Aorta (tissue), 5 donors: ENCODE data around the gene SPG7. TPM values are rescaled to one million over a fixed set of nuclear protein-coding genes. Genes with fewer than 3 reads are reported as not detected.
A peak's percentile ranks its signal among the peaks of the same experiment; 100 is the strongest.

Source experiments
- ATAC-seq: fragments of 200-7000 bp; cut with Tn5 transposase; one replicate; pipeline ENCODE4 v1.9.1; 2022; ENCODE audit warnings: moderate library complexity; ENCODE audit not compliant: low FRiP score
- DNase-seq, 2 donors: peaks; one replicate each; pipeline ENCODE4 v3.0.0-alpha.2; 2020
- H3K27ac ChIP-seq, 2 donors: one replicate each; pipeline ENCODE4 v1.5.1; 2013; ENCODE audit warnings: low read length in 2 of 2, mild to moderate bottlenecking in 2 of 2, moderate library complexity in 2 of 2, control low read depth in 1 of 2, inconsistent platforms in 1 of 2, low read depth in 1 of 2
- H3K27me3 ChIP-seq, 2 donors: one replicate each; pipeline ENCODE4 v1.6.1; 2013; ENCODE audit warnings: control low read depth in 1 of 2, low read length in 1 of 2, mild to moderate bottlenecking in 1 of 2, moderate library complexity in 1 of 2; ENCODE audit not compliant: insufficient read depth in 2 of 2, control insufficient read depth in 1 of 2
- H3K36me3 ChIP-seq, 2 donors: one replicate each; pipeline ENCODE4 v1.6.1; 2013; ENCODE audit warnings: control low read depth in 1 of 2, low read length in 1 of 2, mild to moderate bottlenecking in 1 of 2; ENCODE audit not compliant: insufficient read depth in 2 of 2, control insufficient read depth in 1 of 2
- H3K4me1 ChIP-seq, 2 donors: one replicate each; pipeline ENCODE4 v1.6.1; 2013; ENCODE audit warnings: low read length in 2 of 2, control low read depth in 1 of 2, mild to moderate bottlenecking in 1 of 2, moderate library complexity in 1 of 2; ENCODE audit not compliant: insufficient read depth in 2 of 2, control insufficient read depth in 1 of 2
- H3K4me3 ChIP-seq, 2 donors: one replicate each; pipeline ENCODE4 v1.5.1; 2013; ENCODE audit warnings: low read length in 2 of 2, control low read depth in 1 of 2, mild to moderate bottlenecking in 1 of 2
- H3K9me3 ChIP-seq: one replicate; pipeline ENCODE4 v1.6.1; 2013; ENCODE audit warnings: mild to moderate bottlenecking, low read length; ENCODE audit not compliant: control insufficient read depth
- WGBS, 2 donors: extraction: QIAGEN DNeasy Blood & Tissue Kit; methylation state at CpG; one replicate each; pipeline ENCODE4 v1.1.7; 2013; 5-methylcytosine and 5-hydroxymethylcytosine counted together
- intact Hi-C, 2 donors: fragments of 100-400 bp; cut with DNase I; formaldehyde crosslinking; loops; one replicate each; pipeline versions ENCODE4 v1.14.2 to v1.15.0; 2022
- polyA plus RNA-seq, 2 donors: library from polyadenylated mRNA; stranded (reverse); fragments of 200-250 nt; gene quantifications; one replicate each; pipeline ENCODE4 v1.2.3, GENCODE V29; 2013
- total RNA-seq, 2 donors: library from RNA; stranded (reverse); fragmentation: NEBNext Ultra II Directional; extraction: Animal tissue kit (Norgen Biotek cat#: 25700); gene quantifications; one replicate each; pipeline ENCODE4 v1.2.1, GENCODE V29; 2021
- donor health status: healthy with polysubstance abuse.
- donor health status: Bipolar disorder and iron deficiency.
- donor health status: DM: no; HTN: no; CAD: no.
- donor health status: DM: no; HTN: no; CAD: no.
- donor health status: DM: yes; HTN: yes; CAD: no.

The SPG7 gene
- total and polyA plus RNA-seq, 4 donors = 28.4 to 171 (median 100) TPM

DNA sequence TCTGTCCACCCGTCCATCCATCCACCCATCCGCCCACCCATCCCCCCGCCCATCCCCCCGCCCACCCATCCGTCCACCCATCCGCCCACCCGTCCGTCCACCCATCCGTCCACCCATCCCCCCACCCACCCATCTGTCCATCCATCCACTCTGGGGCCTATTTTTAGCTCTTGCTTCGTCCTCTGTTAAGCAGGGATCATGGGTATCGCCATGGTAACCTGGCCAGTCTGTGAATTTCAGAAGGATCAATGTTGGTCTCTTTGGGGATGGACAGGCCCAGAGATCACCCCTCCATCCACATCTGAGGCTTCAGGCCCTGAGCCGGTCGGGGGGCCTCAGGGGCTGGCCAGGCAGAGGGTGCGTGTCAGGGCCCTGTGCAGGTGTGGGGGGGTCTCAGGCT, 90.0 kb downstream of the SPG7 start:
- ATAC-seq = no peak
- Histone ChIP-seq H3K27me3 (no peaks in the 10 kb centered on the region), H3K4me1 (no peaks in the 10 kb centered on the region), H3K27ac (no peak overlapping the region), H3K36me3 (no peaks in the 10 kb centered on the region), H3K4me3 (no peak overlapping the region), H3K9me3 (no peaks in the 10 kb centered on the region)
- DNase-seq = no peak
- WGBS, 2 donors = 57 to 61% methylated on average over 14 of the region's 14 CpGs
- intact Hi-C loops = no loop called here

DNA sequence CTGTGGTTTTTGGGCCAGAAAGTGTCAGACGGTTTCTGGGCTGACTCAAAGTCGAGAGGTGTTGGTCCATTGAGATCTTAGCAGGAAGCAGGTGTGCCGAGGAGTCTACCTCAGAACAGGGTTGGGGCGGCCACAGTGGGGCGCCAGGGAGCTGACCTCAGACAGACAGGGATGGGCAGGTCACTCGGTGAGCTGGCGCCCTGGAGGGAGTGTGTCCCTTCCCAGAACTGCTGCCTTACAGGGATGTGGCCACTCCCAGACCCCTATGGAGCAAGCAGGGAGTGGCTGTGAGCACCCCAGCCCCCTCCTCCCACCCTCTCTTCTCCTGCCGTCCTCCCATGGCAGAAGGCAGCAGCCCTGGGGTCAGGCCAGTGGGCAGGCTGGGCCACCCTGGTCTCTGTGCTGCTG, 91.3 kb downstream of the SPG7 start:
- WGBS, 2 donors = 53 to 60% methylated on average over 7 to 8 of the region's 8 CpGs
- H3K27me3 ChIP-seq = no peaks in the 10 kb centered on the region
- H3K4me1 ChIP-seq = no peaks in the 10 kb centered on the region
- H3K4me3 ChIP-seq = no peak overlapping the region
- DNase-seq (no peak), ATAC-seq (no peak)
- intact Hi-C loops = no loop called here
- no peaks in the 10 kb centered on the region for H3K9me3 ChIP-seq
- no peaks in the 10 kb centered on the region for H3K36me3 ChIP-seq
- H3K27ac ChIP-seq = no peak overlapping the region

GRCh38 chr16:89599902-89600301, 91.7 kb downstream of the SPG7 start:
- H3K27me3 ChIP-seq = no peaks in the 10 kb centered on the region
- no peaks in the 10 kb centered on the region for H3K36me3 ChIP-seq
- intact Hi-C loops = no loop called here
- H3K4me1 ChIP-seq = no peaks in the 10 kb centered on the region
- no peaks in the 10 kb centered on the region for H3K9me3 ChIP-seq
- WGBS, 2 donors = 79 to 86% methylated on average over 10 of the region's 10 CpGs
- H3K4me3 ChIP-seq = no peak overlapping the region
- no peak overlapping the region for H3K27ac ChIP-seq
- DNase-seq = no peak
- no peak for ATAC-seq

- Histone ChIP-seq H3K4me1 (no peaks in the 10 kb centered on the region), H3K27ac (no peak overlapping the region), H3K4me3 (no peak overlapping the region), H3K36me3 (no peaks in the 10 kb centered on the region), H3K27me3 (no peaks in the 10 kb centered on the region), H3K9me3 (no peaks in the 10 kb centered on the region)
- no peak for ATAC-seq
- intact Hi-C loops = no loop called here
- 85 to 88% methylated on average over 12 of the region's 12 CpGs for WGBS, 2 donors
- DNase-seq = no peak
Measured at GRCh38 chr16:89600427-89600826, 92.2 kb downstream of the SPG7 start.

DNA sequence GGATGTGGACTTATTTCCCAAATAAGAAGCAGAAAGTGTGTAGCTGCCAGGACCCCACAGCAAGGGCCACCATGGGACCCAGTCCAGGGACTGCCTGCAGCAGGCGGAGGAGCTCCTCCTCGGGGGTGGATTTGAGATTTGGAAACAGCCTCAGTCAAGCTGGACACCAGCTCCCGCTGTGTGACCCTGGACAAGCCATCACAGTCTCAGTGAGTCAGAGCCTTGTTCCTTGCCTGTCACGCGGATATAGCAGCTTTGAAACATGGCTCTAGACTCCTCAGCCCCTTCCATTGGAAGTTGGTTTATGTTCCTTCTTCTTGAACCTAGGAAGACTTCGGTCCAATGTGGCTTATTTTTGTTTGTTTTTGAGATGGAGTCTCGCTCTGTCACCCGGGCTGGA, 92.8 kb downstream of the SPG7 start:
- Histone ChIP-seq H3K4me1 (no peaks in the 10 kb centered on the region), H3K36me3 (no peaks in the 10 kb centered on the region), H3K27ac (no peak overlapping the region), H3K9me3 (no peaks in the 10 kb centered on the region), H3K27me3 (no peaks in the 10 kb centered on the region), H3K4me3 (no peak overlapping the region)
- DNase-seq (no peak), ATAC-seq (no peak)
- intact Hi-C loops = no loop called here
- WGBS, 2 donors = 72 to 74% methylated on average over 8 of the region's 8 CpGs

DNA sequence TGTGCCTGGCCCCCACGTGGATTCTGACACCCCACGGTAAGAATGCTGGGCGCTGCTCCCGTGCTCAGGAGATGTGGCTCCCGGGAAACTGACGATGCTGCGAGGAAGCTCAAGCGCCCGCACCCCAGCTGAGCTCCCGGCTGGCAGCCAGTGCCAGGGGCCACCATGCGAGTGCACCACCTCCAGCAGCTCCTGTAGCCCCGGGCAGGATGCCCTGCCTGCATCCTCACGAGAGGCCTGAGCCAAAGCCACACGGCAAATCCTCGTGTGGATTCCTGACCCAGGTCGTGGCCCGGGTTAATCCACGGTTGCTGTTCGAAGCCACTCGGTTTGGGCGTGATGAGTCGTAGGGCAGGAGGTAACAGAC, 93.7 kb downstream of the SPG7 start:
- H3K36me3 ChIP-seq = no peaks in the 10 kb centered on the region
- WGBS, 2 donors = 49 to 57% methylated on average over 22 of the region's 22 CpGs
- no peaks in the 10 kb centered on the region for H3K9me3 ChIP-seq
- H3K27me3 ChIP-seq = no peaks in the 10 kb centered on the region
- intact Hi-C loops = no loop called here
- H3K27ac ChIP-seq = no peak overlapping the region
- H3K4me3 ChIP-seq = no peak overlapping the region
- ATAC-seq = no peak
- no peak for DNase-seq
- no peaks in the 10 kb centered on the region for H3K4me1 ChIP-seq

GRCh38 chr16:89602273-89602951, 94.2 kb downstream of the SPG7 start:
- 2 to 4% methylated on average over 22 of the region's 22 CpGs for WGBS, 2 donors
- ATAC-seq = peak; percentile 65
- no peaks in the 10 kb centered on the region for H3K9me3 ChIP-seq
- intact Hi-C loops = no loop called here
- H3K27ac ChIP-seq = no peak overlapping the region
- H3K36me3 ChIP-seq = no peaks in the 10 kb centered on the region
- no peaks in the 10 kb centered on the region for H3K27me3 ChIP-seq
- peak in 1 of 2 donors; percentile 63 for DNase-seq
- H3K4me3 ChIP-seq = no peak overlapping the region
- no peaks in the 10 kb centered on the region for H3K4me1 ChIP-seq

DNA sequence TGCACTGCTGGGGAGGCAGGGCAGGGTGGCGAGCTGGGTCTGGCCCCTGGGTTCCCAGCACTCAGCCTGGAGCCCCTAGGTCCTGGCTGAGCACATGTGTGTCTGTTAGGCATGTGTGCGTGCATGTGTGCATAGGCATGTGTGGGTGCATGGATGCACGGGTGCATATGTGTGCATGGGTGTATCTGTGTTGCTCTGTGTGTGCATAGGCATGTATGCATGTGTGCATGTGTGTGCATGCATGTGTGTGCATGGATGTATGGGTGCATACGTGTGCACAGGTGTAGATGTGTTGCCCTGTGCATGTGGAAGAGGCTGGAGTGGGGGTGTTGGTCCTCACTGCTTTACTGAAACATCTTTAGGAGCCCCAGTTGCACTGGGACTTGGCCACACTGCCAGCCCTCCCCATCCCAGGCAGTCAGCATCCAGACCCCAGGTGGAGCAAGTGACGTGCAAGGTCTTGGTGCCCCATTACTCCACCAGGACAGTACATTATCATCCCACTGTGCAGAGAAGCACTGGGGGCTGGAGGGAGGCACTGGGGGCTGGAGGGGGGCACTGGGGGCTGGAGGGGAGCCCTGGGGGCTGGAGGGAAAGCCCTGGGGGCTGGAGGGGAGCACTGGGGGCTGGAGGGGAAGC, 94.9 kb downstream of the SPG7 start:
- Histone ChIP-seq H3K27ac (no peak overlapping the region), H3K36me3 (no peaks in the 10 kb centered on the region), H3K4me1 (no peaks in the 10 kb centered on the region), H3K4me3 (no peak overlapping the region), H3K9me3 (no peaks in the 10 kb centered on the region), H3K27me3 (no peaks in the 10 kb centered on the region)
- 58 to 61% methylated on average over 5 of the region's 5 CpGs for WGBS, 2 donors
- ATAC-seq (no peak), DNase-seq (no peak)
- intact Hi-C loops = no loop called here

- H3K27ac ChIP-seq = no peak overlapping the region
- no peak for DNase-seq
- intact Hi-C loops = no loop called here
- H3K4me1 ChIP-seq = no peaks in the 10 kb centered on the region
- no peaks in the 10 kb centered on the region for H3K27me3 ChIP-seq
- WGBS, 2 donors = 82 to 83% methylated on average over 16 of the region's 16 CpGs
- ATAC-seq = no peak
- H3K4me3 ChIP-seq = no peak overlapping the region
- no peaks in the 10 kb centered on the region for H3K36me3 ChIP-seq
- no peaks in the 10 kb centered on the region for H3K9me3 ChIP-seq
Measured at GRCh38 chr16:89604764-89605163, 96.6 kb downstream of the SPG7 start.
